ENCODE results near the gene SLC38A4. TPM values are rescaled to one million over a fixed set of nuclear protein-coding genes. Genes with fewer than 3 reads are reported as not detected.

SLC38A4 gene
- total RNA-seq, 2 donors from 2014 or later = 1.3 to 5.6 TPM

DNA sequence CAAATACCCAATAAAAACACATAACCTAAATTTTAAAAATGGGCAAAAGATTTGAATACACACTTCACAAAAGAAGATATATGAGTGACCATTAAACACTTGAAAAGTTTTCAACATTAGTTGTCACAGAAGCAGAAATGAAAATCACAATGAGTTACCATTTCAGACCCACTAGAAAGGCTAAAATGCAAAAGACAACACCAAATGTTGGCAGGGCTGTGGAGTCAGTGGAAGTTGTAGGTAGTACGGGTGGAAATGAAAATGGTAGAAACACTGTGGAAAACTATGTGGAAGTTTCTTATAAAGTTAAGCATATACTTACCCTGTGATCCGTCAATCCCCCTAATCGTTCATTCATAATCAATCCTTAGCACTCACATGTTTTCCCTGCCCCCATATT is 61.8 kb downstream of the SLC38A4 start:
- no peaks in the 10 kb centered on the region for H3K27me3 ChIP-seq (replicated peaks; ENCODE audit: insufficient read depth)
- no peak for DNase-seq (ENCODE audit: low spot score)
- no peaks in the 10 kb centered on the region for H3K36me3 ChIP-seq
- no peak overlapping the region for H3K27ac ChIP-seq
- 79% methylated on average over 3 of the region's 3 CpGs for WGBS
- TF ChIP-seq POLR2AphosphoS5 (IDR thresholded peaks at IDR 0.05) (no peak), POLR2A (IDR thresholded peaks at IDR 0.05) (no peak)
- TF ChIP-seq, protein P1, sequence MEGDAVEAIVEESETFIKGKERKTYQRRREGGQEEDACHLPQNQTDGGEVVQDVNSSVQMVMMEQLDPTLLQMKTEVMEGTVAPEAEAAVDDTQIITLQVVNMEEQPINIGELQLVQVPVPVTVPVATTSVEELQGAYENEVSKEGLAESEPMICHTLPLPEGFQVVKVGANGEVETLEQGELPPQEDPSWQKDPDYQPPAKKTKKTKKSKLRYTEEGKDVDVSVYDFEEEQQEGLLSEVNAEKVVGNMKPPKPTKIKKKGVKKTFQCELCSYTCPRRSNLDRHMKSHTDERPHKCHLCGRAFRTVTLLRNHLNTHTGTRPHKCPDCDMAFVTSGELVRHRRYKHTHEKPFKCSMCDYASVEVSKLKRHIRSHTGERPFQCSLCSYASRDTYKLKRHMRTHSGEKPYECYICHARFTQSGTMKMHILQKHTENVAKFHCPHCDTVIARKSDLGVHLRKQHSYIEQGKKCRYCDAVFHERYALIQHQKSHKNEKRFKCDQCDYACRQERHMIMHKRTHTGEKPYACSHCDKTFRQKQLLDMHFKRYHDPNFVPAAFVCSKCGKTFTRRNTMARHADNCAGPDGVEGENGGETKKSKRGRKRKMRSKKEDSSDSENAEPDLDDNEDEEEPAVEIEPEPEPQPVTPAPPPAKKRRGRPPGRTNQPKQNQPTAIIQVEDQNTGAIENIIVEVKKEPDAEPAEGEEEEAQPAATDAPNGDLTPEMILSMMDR (IDR thresholded peaks at IDR 0.05) = no peak
- no peaks in the 10 kb centered on the region for H3K9me3 ChIP-seq
- H3K4me3 ChIP-seq = no peak overlapping the region
- no peaks in the 10 kb centered on the region for H3K4me1 ChIP-seq (replicated peaks)
- intact Hi-C loops (cut with DNase I) = no loop called here

DNA sequence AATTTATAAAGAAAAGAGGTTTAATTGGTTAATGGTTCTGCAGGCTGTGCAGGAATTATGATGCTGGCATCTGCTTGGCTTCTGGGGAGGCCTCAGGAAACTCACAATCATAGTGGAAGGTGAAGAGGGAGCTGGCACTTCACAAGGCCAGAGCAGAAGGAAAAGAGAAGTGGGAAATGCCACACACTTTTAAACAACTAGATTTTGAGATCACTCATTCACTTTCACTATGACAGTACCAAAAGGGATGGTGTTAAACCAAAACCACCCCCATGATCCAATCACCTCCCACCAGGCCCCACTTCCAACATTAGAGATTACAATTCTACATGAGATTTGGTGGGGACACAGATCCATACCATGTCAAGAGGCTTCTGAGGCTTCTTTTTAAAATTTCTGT is 62.6 kb downstream of the SLC38A4 start:
- H3K4me3 ChIP-seq = no peak overlapping the region
- no peak for DNase-seq (ENCODE audit: low spot score)
- no peaks in the 10 kb centered on the region for H3K9me3 ChIP-seq
- no peak for TF ChIP-seq POLR2AphosphoS5 (IDR thresholded peaks at IDR 0.05)
- no peak for TF ChIP-seq POLR2A (IDR thresholded peaks at IDR 0.05)
- TF ChIP-seq, protein P1 (IDR thresholded peaks at IDR 0.05) = no peak
- no peaks in the 10 kb centered on the region for H3K4me1 ChIP-seq (replicated peaks)
- H3K27me3 ChIP-seq (replicated peaks; ENCODE audit: insufficient read depth) = no peaks in the 10 kb centered on the region
- H3K36me3 ChIP-seq = no peaks in the 10 kb centered on the region
- intact Hi-C loops (cut with DNase I) = no loop called here
- no peak overlapping the region for H3K27ac ChIP-seq

DNA sequence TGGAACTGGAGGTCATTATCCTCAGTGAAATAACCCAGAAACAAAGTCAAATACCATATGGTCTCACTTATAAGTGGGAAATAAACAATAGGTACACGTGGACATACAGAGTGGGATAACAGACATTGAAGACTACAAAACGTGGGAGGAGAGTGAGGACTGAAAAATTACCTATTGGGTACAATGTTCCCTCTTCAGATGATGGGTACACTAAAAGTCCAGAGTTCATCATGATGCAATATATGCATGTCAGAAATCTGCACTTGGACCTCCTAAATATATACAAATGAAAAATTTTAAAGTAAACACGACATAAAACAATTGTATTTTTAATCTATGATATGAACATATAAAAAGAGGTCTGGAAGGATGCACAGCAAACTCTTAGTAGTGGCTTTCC is 71.2 kb downstream of the SLC38A4 start:
- no peak overlapping the region for H3K4me3 ChIP-seq
- no peak for TF ChIP-seq POLR2A (IDR thresholded peaks at IDR 0.05)
- TF ChIP-seq, protein P1 (IDR thresholded peaks at IDR 0.05) = no peak
- no peak for TF ChIP-seq POLR2AphosphoS5 (IDR thresholded peaks at IDR 0.05)
- no peaks in the 10 kb centered on the region for H3K36me3 ChIP-seq
- H3K27me3 ChIP-seq (replicated peaks; ENCODE audit: insufficient read depth) = no peaks in the 10 kb centered on the region
- DNase-seq (ENCODE audit: low spot score) = no peak
- H3K9me3 ChIP-seq = no peaks in the 10 kb centered on the region
- no peak overlapping the region for H3K27ac ChIP-seq
- no peaks in the 10 kb centered on the region for H3K4me1 ChIP-seq (replicated peaks)
- WGBS = 63% methylated on average over 3 of the region's 3 CpGs
- intact Hi-C loops (cut with DNase I) = no loop called here

DNA sequence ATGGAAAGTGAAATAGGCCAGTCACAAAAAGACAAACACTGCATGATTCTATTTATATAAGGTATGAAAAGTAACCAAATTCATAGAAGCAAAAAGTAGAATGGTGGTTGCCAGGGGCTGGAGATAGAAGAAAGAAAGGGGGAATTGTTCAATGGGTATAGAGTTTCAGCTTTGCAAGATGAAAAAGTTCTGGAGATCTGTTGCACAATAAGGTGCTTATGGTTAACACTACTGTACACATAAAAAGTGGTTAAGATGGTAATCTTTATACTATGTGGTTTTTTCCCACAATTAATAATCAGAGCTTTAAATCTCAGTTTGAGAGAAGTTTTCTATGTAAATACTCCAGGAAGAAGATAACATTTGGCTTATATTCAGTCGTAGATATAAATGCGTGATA is 73.4 kb downstream of the SLC38A4 start:
- Histone ChIP-seq H3K27ac (no peak overlapping the region), H3K9me3 (no peaks in the 10 kb centered on the region), H3K4me3 (no peak overlapping the region), H3K27me3 (replicated peaks; ENCODE audit: insufficient read depth) (no peaks in the 10 kb centered on the region), H3K36me3 (no peaks in the 10 kb centered on the region), H3K4me1 (replicated peaks) (no peaks in the 10 kb centered on the region)
- peak; percentile 32 for TF ChIP-seq POLR2AphosphoS5 (IDR thresholded peaks at IDR 0.05)
- TF ChIP-seq, protein P1 (IDR thresholded peaks at IDR 0.05) = no peak
- no peak for TF ChIP-seq POLR2A (IDR thresholded peaks at IDR 0.05)
- WGBS = 28% methylated on average over 2 of the region's 2 CpGs
- intact Hi-C loops (cut with DNase I) = no loop called here
- DNase-seq (ENCODE audit: low spot score) = no peak

DNA sequence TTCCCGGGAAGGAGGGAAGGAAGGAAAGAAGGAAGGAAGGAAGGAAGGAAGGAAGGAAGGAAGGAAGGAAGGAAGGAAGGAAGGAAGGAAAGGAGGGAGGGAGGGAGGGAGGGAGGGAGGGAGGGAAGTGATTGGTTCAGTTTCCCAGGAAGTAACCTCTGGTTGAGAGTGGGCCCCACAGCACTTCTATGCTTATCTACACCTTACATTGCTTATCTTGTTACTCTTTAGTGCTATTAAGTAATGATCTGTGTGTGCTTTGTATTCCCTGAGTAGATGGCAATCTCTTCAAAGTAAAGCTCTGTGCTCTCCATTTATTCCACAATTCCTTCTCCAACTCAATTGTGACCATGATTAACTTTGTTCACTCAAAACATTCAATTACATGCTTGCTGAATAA is 74.6 kb downstream of the SLC38A4 start:
- no peak for DNase-seq (ENCODE audit: low spot score)
- H3K36me3 ChIP-seq = no peaks in the 10 kb centered on the region
- TF ChIP-seq POLR2A (IDR thresholded peaks at IDR 0.05) (no peak), POLR2AphosphoS5 (IDR thresholded peaks at IDR 0.05) (no peak)
- TF ChIP-seq, protein P1 (IDR thresholded peaks at IDR 0.05) = no peak
- no peaks in the 10 kb centered on the region for H3K27me3 ChIP-seq (replicated peaks; ENCODE audit: insufficient read depth)
- intact Hi-C loops (cut with DNase I) = no loop called here
- 76% methylated on average over 1 of the region's 1 CpG for WGBS
- H3K4me3 ChIP-seq = no peak overlapping the region
- no peaks in the 10 kb centered on the region for H3K4me1 ChIP-seq (replicated peaks)
- H3K27ac ChIP-seq = no peak overlapping the region
- H3K9me3 ChIP-seq = no peaks in the 10 kb centered on the region
